Right lobe of liver (tissue), 6 donors: Measurements from ENCODE around the gene ZMAT1. TPM values are rescaled to one million over a fixed set of nuclear protein-coding genes. Genes with fewer than 3 reads are reported as not detected.

ENCODE experiments used
- ATAC-seq, 4 donors: fragments of 200-7000 bp; cut with Tn5 transposase; one replicate each; pipeline ENCODE4 v1.9.1; 2020; ENCODE audit warnings: mild to moderate bottlenecking in 4 of 4, moderate library complexity in 4 of 4
- DNase-seq, 3 donors: peaks; one replicate each; pipeline ENCODE4 v3.0.0-alpha.2; 2020
- H3K27ac ChIP-seq, 3 donors: fragments of 200-600 bp; one replicate each; pipeline ENCODE4 v1.8.0; 2022
- H3K27me3 ChIP-seq, 2 donors: fragments of 200-600 bp; one replicate each; pipeline ENCODE4 v1.8.0; 2022
- H3K36me3 ChIP-seq, 4 donors: fragments of 200-600 bp; sonication (generic) in 1 of 4; one replicate each; pipeline versions ENCODE4 v1.5.1 to v1.8.0; 2017 to 2022; ENCODE audit warnings: control low read depth in 1 of 4
- H3K4me1 ChIP-seq, 4 donors: fragments of 200-600 bp; sonication (generic) in 1 of 4; one replicate each; pipeline versions ENCODE4 v1.5.1 to v1.8.0; 2017 to 2022; ENCODE audit warnings: control low read depth in 1 of 4
- H3K4me3 ChIP-seq, 3 donors: fragments of 200-600 bp; one replicate each; pipeline ENCODE4 v1.8.0; 2022
- H3K9me3 ChIP-seq, 4 donors: fragments of 200-600 bp; sonication (generic) in 1 of 4; one replicate each; pipeline versions ENCODE4 v1.5.1 to v1.8.0; 2017 to 2022; ENCODE audit warnings: control low read depth in 1 of 4
- POLR2A ChIP-seq: fragments of 450-650 bp; IDR thresholded peaks from one replicate; pipeline ENCODE4 v1.6.1; 2017; ENCODE audit warnings: antibody characterized with exemption, mild to moderate bottlenecking
- WGBS: methylation state at CpG from one replicate; pipeline ENCODE4 v1.1.6; 2018; ENCODE audit warnings: low coverage, low lambda C conversion rate; ENCODE audit not compliant: insufficient coverage; ENCODE audit errors: missing lambda C conversion rate; 5-methylcytosine and 5-hydroxymethylcytosine counted together
- intact Hi-C, 2 donors: fragments of 100-400 bp; cut with DNase I; formaldehyde crosslinking; loops; one replicate each; pipeline versions ENCODE4 v1.11.2 to v1.14.1; 2022
- total RNA-seq, 6 experiments: library from RNA; depleted of rRNA in 2 of 6; stranded (reverse); fragments of >200 nt in 2 of 6; fragmentation: NEBNext Ultra II Directional in 3 of 6; extraction: Animal tissue kit (Norgen Biotek cat#: 25700) in 3 of 6; gene quantifications; one replicate each; pipeline versions ENCODE4 v1.1.0 to v1.2.4, GENCODE V29; 2016 to 2023
- TF ChIP-seq, protein P1 (sequence below), 4 donors: fragments of 200-600 bp in 3 of 4; fragments of 450-650 bp in 1 of 4; IDR thresholded peaks; one replicate each; pipeline versions ENCODE4 v1.5.1 to v1.8.0; 2016 to 2022; ENCODE audit warnings: antibody characterized with exemption in 4 of 4, mild to moderate bottlenecking in 2 of 4
- donor health status: DM: no; HTN: yes; CAD: no.
- donor health status: DM: no; HTN: no; CAD: no.
- donor health status: DM: no; HTN: no; CAD: no.
- donor health status: DM: no; HTN: yes; CAD: no.
- donor health status: DM: no; HTN: yes; CAD: no.

ZMAT1 gene
- total RNA-seq, 6 experiments from 2014 or later: 2.3 to 5.7 (median 2.8) TPM

GRCh38 chrX:101957174-101957573, 25.3 kb upstream of the ZMAT1 start:
- ATAC-seq (no peak), DNase-seq (no peak)
- WGBS: 70% methylated on average over 1 of the region's 1 CpG
- H3K4me1 ChIP-seq: no peaks in the 10 kb centered on the region
- TF ChIP-seq, protein P1, sequence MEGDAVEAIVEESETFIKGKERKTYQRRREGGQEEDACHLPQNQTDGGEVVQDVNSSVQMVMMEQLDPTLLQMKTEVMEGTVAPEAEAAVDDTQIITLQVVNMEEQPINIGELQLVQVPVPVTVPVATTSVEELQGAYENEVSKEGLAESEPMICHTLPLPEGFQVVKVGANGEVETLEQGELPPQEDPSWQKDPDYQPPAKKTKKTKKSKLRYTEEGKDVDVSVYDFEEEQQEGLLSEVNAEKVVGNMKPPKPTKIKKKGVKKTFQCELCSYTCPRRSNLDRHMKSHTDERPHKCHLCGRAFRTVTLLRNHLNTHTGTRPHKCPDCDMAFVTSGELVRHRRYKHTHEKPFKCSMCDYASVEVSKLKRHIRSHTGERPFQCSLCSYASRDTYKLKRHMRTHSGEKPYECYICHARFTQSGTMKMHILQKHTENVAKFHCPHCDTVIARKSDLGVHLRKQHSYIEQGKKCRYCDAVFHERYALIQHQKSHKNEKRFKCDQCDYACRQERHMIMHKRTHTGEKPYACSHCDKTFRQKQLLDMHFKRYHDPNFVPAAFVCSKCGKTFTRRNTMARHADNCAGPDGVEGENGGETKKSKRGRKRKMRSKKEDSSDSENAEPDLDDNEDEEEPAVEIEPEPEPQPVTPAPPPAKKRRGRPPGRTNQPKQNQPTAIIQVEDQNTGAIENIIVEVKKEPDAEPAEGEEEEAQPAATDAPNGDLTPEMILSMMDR (IDR thresholded peaks at IDR 0.05): no peak
- H3K36me3 ChIP-seq: no peaks in the 10 kb centered on the region
- H3K27me3 ChIP-seq: peaks cover 0 to 3% of the 10 kb centered on the region in 2 donors
- H3K4me3 ChIP-seq: no peak overlapping the region
- H3K27ac ChIP-seq: no peak overlapping the region
- no peaks in the 10 kb centered on the region for H3K9me3 ChIP-seq
- intact Hi-C loops: no loop called here

GRCh38 chrX:101956556-101956955, 24.7 kb upstream of the ZMAT1 start:
- WGBS: 39% methylated on average over 2 of the region's 2 CpGs
- no peaks in the 10 kb centered on the region for H3K9me3 ChIP-seq
- no peak for TF ChIP-seq POLR2A
- no peak for DNase-seq
- H3K27me3 ChIP-seq: peaks cover 0 to 3% of the 10 kb centered on the region in 2 donors
- no peak overlapping the region for H3K27ac ChIP-seq
- no peaks in the 10 kb centered on the region for H3K36me3 ChIP-seq
- ATAC-seq: no peak
- no peaks in the 10 kb centered on the region for H3K4me1 ChIP-seq
- intact Hi-C loops: no loop called here
- no peak overlapping the region for H3K4me3 ChIP-seq

GRCh38 chrX:101950581-101950980, 18.8 kb upstream of the ZMAT1 start:
- Histone ChIP-seq H3K36me3 (no peaks in the 10 kb centered on the region), H3K27me3 (peaks cover 0 to 3% of the 10 kb centered on the region in 2 donors), H3K27ac (no peak overlapping the region), H3K4me3 (no peak overlapping the region), H3K4me1 (no peaks in the 10 kb centered on the region), H3K9me3 (no peaks in the 10 kb centered on the region)
- DNase-seq: no peak
- no peak for ATAC-seq
- 54% methylated on average over 3 of the region's 6 CpGs for WGBS
- intact Hi-C loops: no loop called here
- TF ChIP-seq, protein P1 (IDR thresholded peaks at IDR 0.05): no peak
- TF ChIP-seq POLR2A: no peak

- Histone ChIP-seq H3K9me3 (no peaks in the 10 kb centered on the region), H3K4me1 (no peaks in the 10 kb centered on the region), H3K27me3 (no peaks in the 10 kb centered on the region), H3K4me3 (peak overlapping the region in 1 of 3 donors; percentile 65), H3K36me3 (no peaks in the 10 kb centered on the region), H3K27ac (peak overlapping the region in 1 of 3 donors; percentile 86)
- no peak for TF ChIP-seq POLR2A
- TF ChIP-seq, protein P1 (IDR thresholded peaks at IDR 0.05): no peak
- ATAC-seq: no peak
- intact Hi-C loops: no loop called here
- WGBS: 57% methylated on average over 8 of the region's 8 CpGs
- DNase-seq: no peak
These were observed 383 bp upstream of the ZMAT1 start for GRCh38 chrX:101932249-101932570.

DNA sequence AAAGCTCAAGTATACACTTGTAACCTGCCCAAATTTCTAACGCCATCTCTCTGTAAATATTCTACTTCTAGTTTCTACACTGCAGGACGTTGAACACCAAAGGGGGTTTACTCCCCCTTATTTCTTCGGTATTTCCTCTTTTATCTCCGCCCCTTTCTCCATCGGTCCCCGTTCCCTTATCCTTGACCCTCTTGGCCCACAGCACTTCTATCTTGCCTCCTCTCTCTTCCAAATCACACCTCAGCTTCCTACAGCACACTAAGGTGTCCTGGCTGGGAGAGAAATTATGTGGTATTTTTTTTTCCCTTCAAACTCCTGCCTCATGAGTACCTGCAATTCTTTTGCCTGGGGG, 715 bp downstream of the ZMAT1 start:
- no peaks in the 10 kb centered on the region for H3K27me3 ChIP-seq
- TF ChIP-seq POLR2A: no peak
- TF ChIP-seq, protein P1 (IDR thresholded peaks at IDR 0.05): no peak
- peak overlapping the region; percentile 50 to 65 (median 55) for H3K4me3 ChIP-seq
- peak overlapping the region in 1 of 3 donors; percentile 92 for H3K27ac ChIP-seq
- no peak for ATAC-seq
- no peaks in the 10 kb centered on the region for H3K9me3 ChIP-seq
- intact Hi-C loops: no loop called here
- 49% methylated on average over 6 of the region's 6 CpGs for WGBS
- no peaks in the 10 kb centered on the region for H3K36me3 ChIP-seq
- H3K4me1 ChIP-seq: no peaks in the 10 kb centered on the region
- DNase-seq: no peak
